Trophoblast cell (in vitro differentiated cells and primary cell): ENCODE measurements around the gene NLRX1.
A peak's percentile ranks its signal among the peaks of the same experiment; 100 is the strongest.

Experiments used
- DNase-seq, 2 donors: peaks; one replicate each; pipeline ENCODE4 v3.0.0-alpha.2; 2016
- H2AFZ ChIP-seq: 2 replicates; pipeline ENCODE4 v1.6.1; 2013; ENCODE audit warnings: low read length, moderate library complexity, mild to moderate bottlenecking; ENCODE audit not compliant: insufficient read depth, poor library complexity
- H2AK5ac ChIP-seq: 2 replicates; pipeline ENCODE4 v1.6.1; 2013; ENCODE audit warnings: mild to moderate bottlenecking, low read length
- H2BK120ac ChIP-seq: 2 replicates; pipeline ENCODE4 v1.6.1; 2013; ENCODE audit warnings: low read length, mild to moderate bottlenecking, moderate library complexity; ENCODE audit not compliant: insufficient read depth, poor library complexity
- H2BK12ac ChIP-seq: 2 replicates; pipeline ENCODE4 v1.6.1; 2013; ENCODE audit warnings: mild to moderate bottlenecking, low read length, moderate library complexity
- H2BK5ac ChIP-seq: 2 replicates; pipeline ENCODE4 v1.6.1; 2013; ENCODE audit warnings: low read length, low read depth, moderate library complexity, mild to moderate bottlenecking; ENCODE audit not compliant: poor library complexity
- H3K14ac ChIP-seq: 2 replicates; pipeline ENCODE4 v1.6.1; 2013; ENCODE audit warnings: mild to moderate bottlenecking, low read length
- H3K18ac ChIP-seq: 2 replicates; pipeline ENCODE4 v1.6.1; 2013; ENCODE audit warnings: mild to moderate bottlenecking, low read length
- H3K23ac ChIP-seq: 2 replicates; pipeline ENCODE4 v1.6.1; 2013; ENCODE audit warnings: low read length
- H3K27ac ChIP-seq: 2 replicates; pipeline ENCODE4 v1.5.1; 2013; ENCODE audit warnings: low read depth, mild to moderate bottlenecking, inconsistent platforms, low read length, moderate library complexity
- H3K27me3 ChIP-seq: 2 replicates; pipeline ENCODE4 v1.6.1; 2013; ENCODE audit warnings: inconsistent platforms, mild to moderate bottlenecking, low read length, moderate library complexity; ENCODE audit not compliant: insufficient read depth
- H3K36me3 ChIP-seq, 2 experiments: 1 replicate in 1 of 2; 2 replicates in 1 of 2; pipeline ENCODE4 v1.6.1; 2013; ENCODE audit warnings: low read length in 2 of 2, mild to moderate bottlenecking in 2 of 2, moderate library complexity in 1 of 2; ENCODE audit not compliant: insufficient read depth in 2 of 2, control insufficient read depth in 1 of 2
- H3K4ac ChIP-seq: 2 replicates; pipeline ENCODE4 v1.6.1; 2013; ENCODE audit warnings: low read depth, mild to moderate bottlenecking, low read length, moderate library complexity
- H3K4me1 ChIP-seq, 2 experiments: 1 replicate in 1 of 2; 2 replicates in 1 of 2; pipeline ENCODE4 v1.6.1; 2013; ENCODE audit warnings: low read length in 2 of 2, mild to moderate bottlenecking in 2 of 2, moderate library complexity in 1 of 2; ENCODE audit not compliant: insufficient read depth in 2 of 2, control insufficient read depth in 1 of 2
- H3K4me2 ChIP-seq: 2 replicates; pipeline ENCODE4 v1.6.1; 2013; ENCODE audit warnings: inconsistent platforms, mild to moderate bottlenecking, low read length, moderate library complexity
- H3K4me3 ChIP-seq: 2 replicates; pipeline ENCODE4 v1.5.1; 2013; ENCODE audit warnings: mild to moderate bottlenecking, low read depth, low read length, inconsistent platforms
- H3K79me1 ChIP-seq: one replicate; pipeline ENCODE4 v1.6.1; 2013; ENCODE audit warnings: low read length
- H3K79me2 ChIP-seq: 2 replicates; pipeline ENCODE4 v1.6.1; 2013; ENCODE audit warnings: low read length, mild to moderate bottlenecking; ENCODE audit not compliant: control insufficient read depth, insufficient read depth, poor library complexity
- H3K9ac ChIP-seq: 2 replicates; pipeline ENCODE4 v1.6.1; 2013; ENCODE audit warnings: mild to moderate bottlenecking, low read length
- H3K9me3 ChIP-seq: 2 replicates; pipeline ENCODE4 v1.6.1; 2013; ENCODE audit warnings: low read depth, mild to moderate bottlenecking, control low read depth, inconsistent platforms, low read length; ENCODE audit not compliant: insufficient read depth
- H4K12ac ChIP-seq: 2 replicates; pipeline ENCODE4 v1.6.1; 2013; ENCODE audit warnings: low read depth, mild to moderate bottlenecking, low read length, moderate library complexity
- H4K8ac ChIP-seq: 2 replicates; pipeline ENCODE4 v1.6.1; 2013; ENCODE audit warnings: low read depth, mild to moderate bottlenecking, low read length, moderate library complexity
- H4K91ac ChIP-seq: one replicate; pipeline ENCODE4 v1.6.1; 2013; ENCODE audit warnings: low read depth, mild to moderate bottlenecking, low read length, moderate library complexity
- WGBS: extraction: QIAGEN DNeasy Blood & Tissue Kit; methylation state at CpG from one replicate; pipeline ENCODE4 v1.1.7; 2013; ENCODE audit warnings: missing lambda C conversion rate; ENCODE audit not compliant: insufficient read length, insufficient coverage; ENCODE audit errors: extremely low coverage; 5-methylcytosine and 5-hydroxymethylcytosine counted together

The NLRX1 gene

DNA sequence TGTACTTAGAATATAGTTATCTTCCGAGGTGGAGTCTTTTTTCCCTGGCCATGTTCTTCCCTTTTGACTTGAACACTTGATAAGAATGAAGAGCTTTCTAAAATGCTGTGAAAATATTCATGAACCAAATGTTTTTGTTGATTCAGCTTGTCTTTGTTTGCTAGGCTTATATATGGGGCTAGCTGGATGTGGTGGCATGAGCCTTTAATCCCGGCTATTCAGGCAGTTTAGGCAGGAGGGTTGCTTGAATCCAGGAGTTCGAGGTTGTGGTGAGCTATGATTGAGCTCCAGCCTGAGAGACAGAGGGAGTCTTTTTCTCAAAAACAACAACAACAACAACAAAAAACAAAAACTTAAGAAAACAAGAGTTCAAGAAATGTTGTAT lies 60.8 kb downstream of the NLRX1 start:
- no peak overlapping the region for H3K9ac ChIP-seq
- no peak overlapping the region for H3K4me2 ChIP-seq
- H2AFZ ChIP-seq = no peak overlapping the region
- H3K36me3 ChIP-seq = peaks cover 2 to 5% of the 10 kb centered on the region in 2 experiments
- no peak overlapping the region for H3K14ac ChIP-seq
- H2AK5ac ChIP-seq = no peak overlapping the region
- H4K91ac ChIP-seq = no peak overlapping the region
- no peaks in the 10 kb centered on the region for H3K9me3 ChIP-seq
- DNase-seq = no peak
- H2BK12ac ChIP-seq = no peak overlapping the region
- no peak overlapping the region for H3K27ac ChIP-seq
- WGBS = no CpG with 5 or more reads among the region's 3 CpGs
- H3K23ac ChIP-seq = no peak overlapping the region
- no peaks in the 10 kb centered on the region for H3K79me2 ChIP-seq
- H3K4ac ChIP-seq = no peak overlapping the region
- H3K27me3 ChIP-seq = no peaks in the 10 kb centered on the region
- H3K18ac ChIP-seq = no peak overlapping the region
- no peak overlapping the region for H4K8ac ChIP-seq
- H3K79me1 ChIP-seq = no peaks in the 10 kb centered on the region
- no peaks in the 10 kb centered on the region for H3K4me1 ChIP-seq
- no peak overlapping the region for H4K12ac ChIP-seq
- no peak overlapping the region for H2BK5ac ChIP-seq
- no peak overlapping the region for H2BK120ac ChIP-seq
- H3K4me3 ChIP-seq = no peak overlapping the region

DNA sequence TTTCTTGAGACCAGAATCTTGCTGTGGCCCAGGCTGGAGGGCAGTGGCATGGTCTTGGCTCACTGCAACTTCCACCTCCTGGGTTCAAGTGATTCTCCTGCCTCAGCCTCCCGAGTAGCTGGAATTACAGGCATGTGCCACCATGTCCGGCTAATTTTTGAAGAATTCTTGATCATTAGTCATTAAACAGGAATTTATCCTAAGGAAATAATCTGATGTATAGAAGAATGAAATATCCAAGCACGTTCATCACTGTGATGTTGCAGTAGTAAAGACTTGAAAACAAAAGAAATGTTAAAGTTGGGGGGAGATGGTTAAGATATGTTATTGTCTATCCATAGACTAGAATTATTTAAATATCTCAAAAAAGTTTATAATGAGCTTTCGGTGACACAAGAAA lies 61.2 kb downstream of the NLRX1 start:
- H3K79me2 ChIP-seq = no peaks in the 10 kb centered on the region
- peak in 1 of 2 donors; percentile 56 for DNase-seq
- no peak overlapping the region for H3K4me3 ChIP-seq
- no peak overlapping the region for H3K4ac ChIP-seq
- H3K4me2 ChIP-seq = no peak overlapping the region
- H3K36me3 ChIP-seq = peaks cover 2 to 5% of the 10 kb centered on the region in 2 experiments
- no peaks in the 10 kb centered on the region for H3K9me3 ChIP-seq
- H2BK120ac ChIP-seq = no peak overlapping the region
- H2AFZ ChIP-seq = no peak overlapping the region
- H3K4me1 ChIP-seq = no peaks in the 10 kb centered on the region
- H3K27me3 ChIP-seq = no peaks in the 10 kb centered on the region
- no peak overlapping the region for H3K18ac ChIP-seq
- H3K9ac ChIP-seq = no peak overlapping the region
- no peak overlapping the region for H2BK5ac ChIP-seq
- H2BK12ac ChIP-seq = no peak overlapping the region
- no peak overlapping the region for H3K27ac ChIP-seq
- H4K91ac ChIP-seq = no peak overlapping the region
- H4K12ac ChIP-seq = no peak overlapping the region
- no peak overlapping the region for H4K8ac ChIP-seq
- no peak overlapping the region for H2AK5ac ChIP-seq
- no CpG with 5 or more reads among the region's 4 CpGs for WGBS
- no peaks in the 10 kb centered on the region for H3K79me1 ChIP-seq
- H3K23ac ChIP-seq = no peak overlapping the region
- H3K14ac ChIP-seq = no peak overlapping the region
